HG03378 (cell line): Measurements from ENCODE around the gene IL10RB.
"Not testable (repeated sequence)": the region's sequence is repeated elsewhere in the genome, so short reads cannot be mapped to it uniquely, and the experiment has no call there.

Experiments used
- ATAC-seq: cut with Tn5 transposase; IDR thresholded peaks from one replicate; pipeline ENCODE4 v1.9.1; 2021; ENCODE audit warnings: mild to moderate bottlenecking, moderate library complexity; ENCODE audit not compliant: unreplicated experiment

Gene IL10RB

DNA sequence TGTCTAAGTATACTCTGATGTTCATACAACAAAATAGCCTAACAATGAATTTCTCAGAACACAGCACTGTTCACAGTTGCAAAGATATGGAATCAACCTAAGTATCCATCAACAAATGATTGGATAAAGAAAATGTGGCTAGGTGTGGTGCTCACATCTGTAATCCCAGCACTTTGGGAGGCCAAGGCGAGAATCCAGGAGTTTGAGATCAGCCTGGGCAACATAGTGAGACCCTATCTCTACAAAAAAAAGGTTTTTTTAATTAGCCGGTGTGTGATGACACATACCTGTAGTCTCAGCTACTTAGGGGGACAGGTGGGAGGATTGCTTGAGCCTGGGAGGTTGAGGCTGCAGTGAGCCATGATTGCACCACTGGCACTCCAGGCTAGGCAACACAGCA is 25.8 kb upstream of the IL10RB start:
- ATAC-seq: no peak

DNA sequence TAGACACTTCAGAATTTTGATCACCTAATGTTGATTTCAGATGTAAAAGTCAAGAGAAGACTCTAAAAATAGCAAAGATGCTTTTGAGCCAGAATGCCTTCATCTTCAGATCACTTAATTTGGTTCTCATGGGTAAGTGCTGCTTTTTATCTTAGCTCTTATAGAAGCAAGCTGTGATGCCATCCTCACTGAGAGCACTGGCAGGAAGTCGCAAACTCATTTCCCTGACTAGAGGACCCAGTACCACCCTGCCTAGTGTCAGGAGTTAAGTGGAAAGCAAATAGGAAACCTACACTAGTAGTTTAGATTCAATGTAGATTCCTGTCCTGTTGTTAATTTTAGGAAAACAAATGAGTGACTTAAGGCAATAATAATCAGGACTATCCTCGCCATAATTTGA is 24.3 kb upstream of the IL10RB start:
- no peak for ATAC-seq

DNA sequence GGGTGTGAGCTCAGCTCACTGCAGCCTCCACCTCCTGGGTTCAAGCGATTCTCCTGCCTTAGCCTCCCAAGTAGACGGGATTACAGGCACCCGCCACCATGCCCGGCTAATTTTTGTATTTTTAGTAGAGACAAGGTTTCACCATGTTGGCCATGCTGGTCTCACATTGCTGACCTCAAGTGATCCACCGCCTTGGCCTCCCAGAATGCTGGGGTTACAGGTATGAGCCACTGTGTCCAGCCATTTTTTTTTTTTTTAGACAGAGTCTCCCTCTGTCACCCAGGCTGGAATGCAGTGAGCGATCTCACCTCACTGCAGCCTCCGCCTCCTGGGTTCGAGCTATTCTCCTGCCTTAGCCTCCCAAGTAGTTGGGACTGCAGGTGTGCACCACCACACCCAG is 23.3 kb upstream of the IL10RB start:
- ATAC-seq: not testable (repeated sequence)

DNA sequence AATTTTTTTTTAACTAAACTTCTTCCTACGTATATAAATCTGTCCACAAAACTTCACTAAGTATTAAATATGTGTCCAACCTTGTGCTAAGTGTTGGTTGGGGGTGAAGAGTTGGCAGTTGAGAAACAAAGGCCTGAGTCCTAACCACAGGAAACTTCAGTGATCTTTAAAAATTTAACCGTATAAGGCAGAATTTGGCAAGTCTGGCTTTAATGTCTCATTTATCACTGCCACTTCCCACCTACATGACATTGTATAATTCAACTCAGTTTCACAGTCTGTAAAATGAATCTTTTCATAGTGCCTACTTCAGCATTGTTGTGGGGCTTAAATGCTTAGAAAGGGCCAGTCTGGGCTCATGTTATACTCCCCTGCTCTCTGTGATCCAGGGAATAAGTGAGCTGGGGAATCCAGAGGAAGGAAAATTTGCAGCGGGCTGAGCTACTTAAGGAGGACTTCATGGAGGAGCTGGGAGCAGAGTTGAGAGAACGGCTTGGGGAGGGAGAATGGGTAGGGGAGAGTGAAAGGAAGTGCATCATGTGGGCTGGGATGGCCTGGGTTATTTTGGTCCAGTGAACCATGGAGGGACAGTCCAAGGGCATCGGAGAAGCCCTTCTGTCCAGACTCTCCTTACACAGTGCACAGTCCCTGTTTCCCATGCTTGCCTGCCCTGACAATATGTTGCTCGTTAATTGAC is 21.9 kb upstream of the IL10RB start:
- no peak for ATAC-seq

DNA sequence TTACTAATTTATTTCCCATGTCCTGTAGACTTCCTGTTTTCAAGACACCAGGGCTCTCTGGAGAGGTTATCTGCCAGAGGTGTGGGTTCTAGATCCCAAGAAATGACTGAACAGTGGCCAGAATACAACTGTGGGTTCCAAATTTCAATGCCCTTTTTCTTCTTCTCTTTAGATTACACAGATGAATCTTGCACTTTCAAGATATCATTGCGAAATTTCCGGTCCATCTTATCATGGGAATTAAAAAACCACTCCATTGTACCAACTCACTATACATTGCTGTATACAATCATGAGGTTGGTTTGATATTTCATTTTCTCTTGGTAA is 21.4 kb upstream of the IL10RB start:
- no peak for ATAC-seq

DNA sequence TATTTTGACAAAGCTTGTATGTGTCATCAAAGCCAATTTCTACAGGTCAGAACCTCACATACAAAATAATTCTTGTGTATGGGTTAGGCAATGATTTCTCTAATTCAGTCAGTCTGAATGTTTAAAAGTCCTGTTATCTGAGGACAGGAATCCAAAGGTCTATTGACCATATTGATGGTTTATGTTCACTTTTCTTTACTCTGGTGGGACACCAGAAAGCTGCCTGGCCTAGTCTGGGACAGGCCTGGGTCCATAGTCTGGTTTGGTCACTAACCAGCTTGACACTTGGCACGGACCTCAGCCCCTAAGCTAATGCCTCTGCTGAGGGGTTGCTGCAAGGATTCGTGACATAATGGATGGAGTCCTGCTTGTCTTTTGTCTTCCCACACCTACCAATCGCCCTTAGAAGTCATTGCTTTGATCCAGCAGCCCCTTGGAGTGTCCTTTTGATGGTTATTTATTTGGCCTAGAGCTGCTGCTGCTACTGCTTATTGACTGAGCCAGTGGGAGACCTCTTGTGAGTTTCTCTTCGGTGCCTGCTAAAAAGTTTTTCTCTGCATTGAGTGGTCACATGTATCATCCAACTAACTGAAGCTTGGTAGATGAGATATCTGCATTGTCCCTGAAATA is 20.8 kb upstream of the IL10RB start:
- ATAC-seq: no peak

DNA sequence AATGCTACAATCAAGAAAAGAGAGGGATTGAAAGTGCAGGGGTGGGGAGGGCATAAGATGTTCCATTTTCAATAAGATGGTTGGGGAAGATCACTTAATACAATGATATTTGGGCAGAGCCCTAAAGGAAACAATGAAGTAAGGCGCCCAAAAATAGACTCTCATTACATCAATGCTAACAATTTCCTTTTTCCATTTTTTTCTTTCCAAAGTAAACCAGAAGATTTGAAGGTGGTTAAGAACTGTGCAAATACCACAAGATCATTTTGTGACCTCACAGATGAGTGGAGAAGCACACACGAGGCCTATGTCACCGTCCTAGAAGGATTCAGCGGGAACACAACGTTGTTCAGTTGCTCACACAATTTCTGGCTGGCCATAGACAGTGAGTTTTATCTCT is 19.7 kb upstream of the IL10RB start:
- ATAC-seq: no peak

DNA sequence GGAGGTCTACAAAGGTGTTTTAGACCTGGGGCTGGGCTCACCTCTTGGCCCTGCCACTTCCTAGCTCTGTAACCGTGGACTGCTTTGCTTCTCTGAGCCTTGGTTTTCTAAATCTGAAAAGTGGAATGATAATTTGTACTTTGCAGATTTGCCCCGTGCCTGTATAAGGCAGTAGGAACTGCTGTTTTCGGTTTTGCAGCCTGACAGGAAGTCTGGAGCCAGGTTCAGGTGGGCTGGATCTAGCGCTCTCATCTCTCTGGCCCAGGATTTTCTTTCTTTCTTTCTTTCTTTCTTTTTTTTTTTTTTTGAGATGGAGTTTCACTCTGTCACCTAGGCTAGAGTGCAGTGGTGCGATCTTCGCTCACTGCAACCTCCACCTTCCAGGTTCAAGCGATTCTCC is 19.2 kb upstream of the IL10RB start:
- no peak for ATAC-seq

DNA sequence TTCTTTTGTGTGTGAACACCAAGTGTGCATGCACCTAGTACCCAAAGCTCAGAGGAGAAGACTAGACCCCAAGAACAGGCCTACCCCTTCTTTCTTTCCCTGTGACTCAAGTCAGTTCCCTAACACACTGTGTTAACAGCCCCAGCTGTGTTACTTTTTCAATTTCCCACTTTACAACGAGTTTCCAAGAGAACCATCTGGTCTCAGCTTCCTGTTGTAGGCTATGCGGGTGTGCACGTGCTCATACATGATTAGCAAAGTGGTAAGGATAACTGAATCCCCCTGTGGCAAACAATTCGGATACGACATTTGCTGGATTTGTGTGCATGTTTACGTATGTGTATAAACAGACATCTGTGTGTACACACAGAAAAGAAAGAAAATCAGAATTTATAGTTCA is 18.6 kb upstream of the IL10RB start:
- no peak for ATAC-seq

DNA sequence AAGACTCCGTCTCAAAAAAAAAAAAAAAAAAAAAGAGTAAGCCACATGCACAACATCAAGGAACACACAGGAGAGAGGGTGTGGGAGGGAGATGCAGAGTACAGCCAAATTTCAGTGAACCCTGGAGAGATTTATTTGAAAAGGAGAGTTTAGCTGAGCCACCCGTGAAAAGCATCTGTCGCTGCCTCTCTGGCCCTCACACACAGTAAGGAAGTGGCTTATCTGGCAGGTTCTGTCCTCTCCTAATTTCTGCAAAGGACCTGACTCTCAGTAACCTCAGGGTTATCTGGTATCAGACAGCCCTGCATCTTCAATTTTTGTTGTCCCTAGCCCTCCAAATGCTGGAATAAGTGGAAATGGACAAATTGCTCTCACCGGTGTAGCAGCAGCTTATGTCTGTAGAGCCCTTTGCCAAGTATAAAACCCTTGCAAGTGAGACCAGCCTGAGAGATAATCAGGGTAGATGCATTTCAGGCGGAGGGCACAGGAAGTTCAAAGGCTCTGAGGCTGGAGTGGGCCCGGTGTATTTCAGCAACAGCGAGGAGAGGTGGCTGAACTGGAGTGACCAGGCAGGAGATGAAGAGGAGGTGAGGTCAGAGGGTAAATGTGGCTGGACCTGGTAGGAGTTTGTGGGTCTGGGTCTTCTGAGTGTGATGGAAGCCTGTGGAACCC is 16.7 kb upstream of the IL10RB start:
- ATAC-seq: no peak

DNA sequence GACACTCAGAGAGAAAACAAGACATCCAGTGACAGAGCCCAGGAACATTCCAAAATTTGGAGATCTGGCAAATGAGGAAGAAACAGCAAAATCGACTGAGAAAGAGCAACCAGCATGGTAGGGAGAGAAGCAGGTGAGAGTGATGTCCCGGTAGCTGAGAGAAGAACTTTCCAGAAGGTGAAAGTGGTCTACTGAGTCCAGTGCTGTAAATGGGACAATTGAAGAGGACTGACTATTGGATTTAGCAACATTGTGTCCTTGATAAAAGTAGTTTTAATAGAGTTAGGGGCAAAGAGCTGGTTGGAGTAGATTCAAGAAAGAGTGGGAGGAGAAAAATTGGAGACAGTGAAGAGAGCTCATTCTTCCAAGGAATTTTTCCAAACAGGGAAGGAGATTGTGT is 15.0 kb upstream of the IL10RB start:
- ATAC-seq: no peak

DNA sequence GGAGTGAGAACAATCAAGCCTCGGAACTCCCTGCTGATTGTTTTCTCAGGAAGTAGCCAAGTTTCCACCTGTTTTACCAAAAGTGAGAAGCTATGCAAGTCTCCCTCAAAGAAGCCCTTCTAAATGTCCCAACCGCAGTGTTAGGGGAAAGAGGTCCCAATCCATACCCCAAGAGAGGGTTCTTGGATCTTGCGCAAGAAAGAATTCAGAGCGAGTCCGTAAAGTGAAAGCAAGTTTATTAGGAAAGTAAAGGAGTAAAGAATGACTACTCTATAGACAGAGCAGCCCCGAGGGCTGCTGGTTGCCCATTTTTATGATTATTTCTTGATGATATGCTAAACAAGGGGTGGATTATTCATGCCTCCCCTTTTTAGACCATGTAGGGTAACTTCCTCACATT is 12.8 kb upstream of the IL10RB start:
- ATAC-seq: not testable (repeated sequence)

DNA sequence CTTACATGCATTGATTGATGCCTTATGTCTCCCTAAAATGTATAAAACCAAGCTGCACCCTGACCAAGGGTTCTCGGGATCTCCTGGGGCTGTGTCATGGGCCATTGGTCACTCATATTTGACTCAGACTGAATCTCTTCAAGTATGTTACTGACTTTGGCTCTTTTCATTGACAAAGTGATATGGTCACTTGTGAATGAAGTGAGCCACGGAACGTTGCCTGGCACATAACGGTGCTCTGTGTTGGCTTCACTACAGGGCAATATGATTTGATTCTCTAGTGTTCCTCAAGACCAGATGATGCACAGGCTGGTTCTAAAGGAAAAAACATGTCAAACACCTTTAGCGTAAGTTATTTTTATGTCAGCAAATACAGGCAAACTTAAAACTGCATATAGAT is 11.4 kb upstream of the IL10RB start:
- ATAC-seq: no peak

DNA sequence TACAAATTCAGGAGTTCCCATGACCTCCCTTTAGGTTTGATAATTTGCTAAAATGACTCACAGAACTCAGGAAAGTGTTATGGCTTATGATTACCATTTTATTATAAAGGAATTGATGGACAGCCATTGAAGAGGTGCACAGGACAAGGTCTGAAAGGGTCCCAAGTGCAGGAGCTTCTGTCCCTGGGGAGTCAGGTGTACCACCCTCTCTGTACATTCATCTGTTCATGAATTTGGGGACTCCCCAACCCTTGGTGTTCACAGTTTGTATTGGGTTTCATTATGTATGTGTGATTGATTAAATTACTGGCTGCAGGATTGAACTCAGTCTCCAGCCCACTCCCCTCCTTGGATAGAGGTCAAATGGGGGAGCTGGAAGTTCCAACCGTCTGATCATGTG is 10.8 kb upstream of the IL10RB start:
- no peak for ATAC-seq

DNA sequence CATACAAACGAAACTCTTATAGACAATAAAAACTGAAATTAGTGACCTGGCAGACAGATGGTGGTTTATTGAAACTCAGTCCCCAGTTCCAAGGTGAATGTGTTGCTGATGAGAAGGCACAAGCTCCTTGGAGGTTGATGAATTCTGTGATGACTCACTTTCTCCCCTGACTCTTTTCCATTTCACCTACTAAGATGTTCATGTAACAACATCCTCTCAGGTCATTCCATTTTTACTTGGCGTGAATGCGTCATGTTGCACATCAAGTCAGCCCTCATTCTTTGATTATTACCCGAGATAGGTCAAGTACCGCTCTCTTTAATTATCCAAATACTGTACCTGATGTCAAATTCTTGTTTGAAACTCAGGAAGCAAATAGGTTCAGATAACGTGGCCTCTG is 10.1 kb upstream of the IL10RB start:
- no peak for ATAC-seq

DNA sequence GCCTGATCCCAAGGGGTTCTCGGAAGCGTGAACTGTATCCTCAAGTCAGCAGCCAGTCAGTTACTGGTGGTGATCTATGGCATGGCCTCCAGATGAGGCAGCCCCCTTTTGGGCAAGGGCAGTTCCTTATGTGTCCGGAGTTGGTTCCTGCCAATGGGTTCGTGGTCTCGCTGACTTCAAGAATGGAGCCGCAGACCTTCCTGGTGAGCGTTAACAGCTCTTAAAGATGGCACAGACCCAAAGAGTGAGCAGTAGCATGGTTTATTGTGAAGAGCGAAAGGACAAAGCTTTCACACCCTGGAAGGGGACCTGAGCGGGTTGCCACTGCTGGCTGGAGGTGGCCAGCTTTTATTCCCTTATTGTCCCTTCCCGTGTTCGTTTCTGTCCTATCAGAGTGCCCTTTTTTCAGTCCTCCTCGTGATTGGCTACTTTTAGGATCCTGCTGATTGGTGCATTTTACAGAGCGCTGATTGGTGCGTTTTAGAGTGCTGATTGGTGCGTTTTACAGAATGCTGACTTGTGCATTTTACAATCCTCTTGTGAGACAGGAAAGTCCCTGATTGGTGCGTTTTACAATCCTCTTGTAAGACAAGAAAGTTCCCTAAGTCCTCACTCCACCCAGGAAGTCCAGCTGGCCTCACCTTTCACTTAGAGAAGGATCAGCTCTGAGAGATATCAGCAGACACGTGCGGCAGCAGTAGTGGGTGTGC is 8.9 kb upstream of the IL10RB start:
- no peak for ATAC-seq

DNA sequence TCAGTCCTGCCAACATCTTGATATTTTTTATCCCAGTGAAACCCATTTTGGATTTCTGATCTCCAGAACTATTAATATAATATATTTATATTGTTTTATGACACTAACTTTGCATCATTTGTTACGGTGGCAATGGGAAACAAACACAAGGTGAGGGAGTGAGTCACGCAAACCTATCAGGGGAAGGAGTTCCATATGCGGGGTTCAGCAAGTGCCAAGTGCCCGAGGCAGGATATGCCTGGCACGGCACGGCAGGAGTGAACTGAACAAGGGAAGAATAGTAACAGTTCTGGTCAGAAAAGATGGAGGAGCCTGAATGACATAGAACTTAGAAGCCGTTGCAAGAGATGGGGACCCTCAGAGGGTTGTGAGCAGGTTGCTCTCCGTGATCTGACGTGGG is 7.7 kb upstream of the IL10RB start:
- ATAC-seq: no peak

DNA sequence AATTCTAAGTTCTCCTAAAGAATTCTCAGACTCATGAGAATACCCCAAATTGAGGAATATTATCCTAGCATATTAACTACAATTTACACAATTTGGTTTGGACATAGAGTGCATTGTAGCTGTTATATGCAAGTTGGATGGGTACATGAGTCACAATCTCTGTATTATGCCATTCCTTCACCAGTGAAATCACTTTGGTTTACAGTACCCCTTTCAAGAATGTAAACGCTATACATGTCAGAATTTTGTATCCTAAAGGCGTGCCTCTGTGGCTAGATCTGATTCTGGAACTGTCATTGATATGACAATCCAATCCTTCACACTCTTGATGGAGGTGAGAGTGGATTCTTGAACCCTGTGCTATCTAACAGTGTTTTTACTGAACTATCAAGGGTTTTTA is 6.7 kb upstream of the IL10RB start:
- no peak for ATAC-seq

DNA sequence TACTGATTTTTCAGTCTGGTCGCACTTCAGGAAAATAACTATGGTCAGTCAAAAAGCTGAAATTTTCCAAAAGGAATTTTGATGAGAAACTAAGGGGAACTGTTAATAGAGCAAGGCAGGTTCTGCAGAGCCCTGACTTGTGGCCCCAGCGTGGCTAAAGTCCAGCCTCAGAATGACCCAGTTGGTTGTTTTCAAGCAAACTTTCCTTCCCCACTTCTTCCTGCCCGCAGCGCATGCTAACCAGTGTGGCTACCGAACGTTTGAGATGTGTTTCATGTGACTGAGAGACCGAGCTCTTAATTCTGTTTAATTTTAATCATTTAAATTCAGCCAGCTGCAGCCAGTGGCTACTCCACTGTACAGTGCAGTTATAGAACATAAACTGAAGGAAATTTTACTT is 6.2 kb upstream of the IL10RB start:
- no peak for ATAC-seq

DNA sequence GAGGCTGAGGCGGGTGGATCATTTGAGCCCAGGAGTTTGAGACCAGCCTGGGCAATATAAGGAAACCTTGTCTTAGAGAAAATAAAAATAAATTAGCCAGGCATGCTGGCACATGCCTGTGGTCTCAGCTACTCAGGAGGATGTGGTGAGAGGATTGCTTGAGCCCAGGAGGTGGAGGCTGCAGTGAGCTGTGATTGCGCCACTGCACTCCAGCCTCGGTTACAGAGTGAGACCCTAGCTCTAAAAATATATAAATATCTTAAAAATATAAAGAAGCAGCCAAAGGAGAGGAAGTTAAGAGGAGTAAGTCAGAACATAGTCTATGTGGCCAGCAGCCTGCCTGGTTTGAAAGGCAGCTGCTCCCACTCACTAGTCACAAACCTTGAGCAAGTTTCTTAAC is 4.5 kb upstream of the IL10RB start:
- no peak for ATAC-seq

DNA sequence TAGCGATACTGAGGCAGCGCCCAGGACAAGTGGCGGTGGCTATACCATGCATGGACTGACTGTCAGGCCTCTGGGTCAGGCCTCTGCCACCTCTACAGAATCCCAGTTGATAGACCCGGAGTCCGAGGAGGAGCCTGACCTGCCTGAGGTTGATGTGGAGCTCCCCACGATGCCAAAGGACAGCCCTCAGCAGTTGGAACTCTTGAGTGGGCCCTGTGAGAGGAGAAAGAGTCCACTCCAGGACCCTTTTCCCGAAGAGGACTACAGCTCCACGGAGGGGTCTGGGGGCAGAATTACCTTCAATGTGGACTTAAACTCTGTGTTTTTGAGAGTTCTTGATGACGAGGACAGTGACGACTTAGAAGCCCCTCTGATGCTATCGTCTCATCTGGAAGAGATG is 3.2 kb upstream of the IL10RB start:
- no peak for ATAC-seq

DNA sequence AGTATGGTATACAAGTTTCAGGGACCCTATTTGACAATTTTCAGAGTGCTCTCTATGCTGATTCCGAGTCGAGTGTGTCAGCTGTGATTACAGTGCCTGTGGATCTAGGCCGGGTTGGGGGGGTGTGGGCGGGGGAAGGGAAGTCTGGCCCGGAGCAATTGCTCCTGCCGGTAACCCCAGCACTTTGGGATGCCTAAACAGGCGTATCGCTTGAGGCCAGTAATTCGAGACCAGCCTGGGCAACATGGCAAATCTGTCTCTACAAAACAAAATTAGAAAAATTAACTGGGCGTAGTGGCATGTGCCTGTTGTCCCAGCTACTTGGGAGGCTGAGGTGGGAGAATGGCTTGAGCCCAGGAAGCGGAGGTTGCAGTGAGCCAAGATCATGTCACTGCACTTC is 1.6 kb upstream of the IL10RB start:
- ATAC-seq: no peak
